Endothelial cell (in vitro differentiated cells): ENCODE results near the gene PWP2. TPM values are rescaled to one million over a fixed set of nuclear protein-coding genes. Genes with fewer than 3 reads are reported as not detected.
A peak's percentile ranks its signal among the peaks of the same experiment; 100 is the strongest.
"Not testable (repeated sequence)": the region's sequence is repeated elsewhere in the genome, so short reads cannot be mapped to it uniquely, and the experiment has no call there.

Experiments
- DNase-seq: peaks from one replicate; pipeline ENCODE4 v3.0.0; 2021; ENCODE audit warnings: low spot score
- H3K27ac Mint-ChIP-seq: one replicate; pipeline ENCODE4 v1.8.0; 2021; ENCODE audit warnings: mixed read lengths, inconsistent platforms; ENCODE audit not compliant: unreplicated experiment
- H3K27me3 Mint-ChIP-seq: one replicate; pipeline ENCODE4 v1.8.0; 2021; ENCODE audit warnings: mild to moderate bottlenecking, moderate library complexity, mixed read lengths, inconsistent platforms; ENCODE audit not compliant: unreplicated experiment
- H3K36me3 Mint-ChIP-seq: one replicate; pipeline ENCODE4 v1.8.0; 2021; ENCODE audit warnings: mild to moderate bottlenecking, low read depth, mixed read lengths, inconsistent platforms; ENCODE audit not compliant: unreplicated experiment
- H3K4me1 Mint-ChIP-seq: one replicate; pipeline ENCODE4 v1.8.0; 2021; ENCODE audit warnings: mild to moderate bottlenecking, mixed read lengths, inconsistent platforms; ENCODE audit not compliant: unreplicated experiment
- H3K4me3 Mint-ChIP-seq: one replicate; pipeline ENCODE4 v1.8.0; 2021; ENCODE audit warnings: mild to moderate bottlenecking, mixed read lengths, inconsistent platforms; ENCODE audit not compliant: unreplicated experiment
- H3K9me3 Mint-ChIP-seq: one replicate; pipeline ENCODE4 v1.8.0; 2021; ENCODE audit warnings: mixed read lengths, inconsistent platforms; ENCODE audit not compliant: unreplicated experiment
- total RNA-seq: library from RNA; stranded (reverse); fragmentation: NEBNext Ultra II Directional; extraction: Animal tissue kit (Norgen Biotek cat#: 25700); gene quantifications from one replicate; pipeline ENCODE4 v1.2.1, GENCODE V29; 2021; ENCODE audit not compliant: unreplicated experiment
- TF ChIP-seq, protein P1 (sequence below): fragments of 200-600 bp; sonication (generic); IDR thresholded peaks from one replicate; pipeline ENCODE4 v1.5.0; 2021; ENCODE audit warnings: antibody characterized with exemption; ENCODE audit not compliant: unreplicated experiment

The PWP2 gene
- total RNA-seq, 1 donor from 2014 or later: 11.0 TPM

DNA sequence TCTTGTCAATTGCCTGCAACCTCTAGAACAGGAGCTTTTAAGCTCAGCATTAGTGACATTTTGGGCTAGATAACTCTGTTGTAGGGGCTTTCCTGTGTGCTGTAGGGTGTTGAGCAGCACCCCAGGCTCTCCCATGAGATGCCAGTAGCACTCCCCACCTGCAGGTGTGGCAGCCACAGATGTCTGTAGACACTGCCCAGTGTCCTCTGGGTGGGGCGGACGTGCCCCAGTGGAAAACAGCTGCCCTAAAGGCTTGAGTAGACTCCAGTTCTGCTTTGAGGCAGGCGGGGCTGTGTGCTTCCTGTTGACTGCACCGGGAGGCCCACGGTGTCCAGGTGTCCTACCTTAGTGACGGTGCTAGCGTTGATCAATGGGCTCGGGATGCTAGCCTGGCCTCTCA is 16.9 kb upstream of the PWP2 start:
- Mint-ChIP-seq H3K27ac (no peak overlapping the region), H3K36me3 (peaks cover 38% of the 10 kb centered on the region), H3K27me3 (no peaks in the 10 kb centered on the region), H3K4me1 (no peaks in the 10 kb centered on the region), H3K9me3 (no peaks in the 10 kb centered on the region), H3K4me3 (no peak overlapping the region)
- TF ChIP-seq, protein P1, sequence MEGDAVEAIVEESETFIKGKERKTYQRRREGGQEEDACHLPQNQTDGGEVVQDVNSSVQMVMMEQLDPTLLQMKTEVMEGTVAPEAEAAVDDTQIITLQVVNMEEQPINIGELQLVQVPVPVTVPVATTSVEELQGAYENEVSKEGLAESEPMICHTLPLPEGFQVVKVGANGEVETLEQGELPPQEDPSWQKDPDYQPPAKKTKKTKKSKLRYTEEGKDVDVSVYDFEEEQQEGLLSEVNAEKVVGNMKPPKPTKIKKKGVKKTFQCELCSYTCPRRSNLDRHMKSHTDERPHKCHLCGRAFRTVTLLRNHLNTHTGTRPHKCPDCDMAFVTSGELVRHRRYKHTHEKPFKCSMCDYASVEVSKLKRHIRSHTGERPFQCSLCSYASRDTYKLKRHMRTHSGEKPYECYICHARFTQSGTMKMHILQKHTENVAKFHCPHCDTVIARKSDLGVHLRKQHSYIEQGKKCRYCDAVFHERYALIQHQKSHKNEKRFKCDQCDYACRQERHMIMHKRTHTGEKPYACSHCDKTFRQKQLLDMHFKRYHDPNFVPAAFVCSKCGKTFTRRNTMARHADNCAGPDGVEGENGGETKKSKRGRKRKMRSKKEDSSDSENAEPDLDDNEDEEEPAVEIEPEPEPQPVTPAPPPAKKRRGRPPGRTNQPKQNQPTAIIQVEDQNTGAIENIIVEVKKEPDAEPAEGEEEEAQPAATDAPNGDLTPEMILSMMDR: no peak
- DNase-seq: no peak

DNA sequence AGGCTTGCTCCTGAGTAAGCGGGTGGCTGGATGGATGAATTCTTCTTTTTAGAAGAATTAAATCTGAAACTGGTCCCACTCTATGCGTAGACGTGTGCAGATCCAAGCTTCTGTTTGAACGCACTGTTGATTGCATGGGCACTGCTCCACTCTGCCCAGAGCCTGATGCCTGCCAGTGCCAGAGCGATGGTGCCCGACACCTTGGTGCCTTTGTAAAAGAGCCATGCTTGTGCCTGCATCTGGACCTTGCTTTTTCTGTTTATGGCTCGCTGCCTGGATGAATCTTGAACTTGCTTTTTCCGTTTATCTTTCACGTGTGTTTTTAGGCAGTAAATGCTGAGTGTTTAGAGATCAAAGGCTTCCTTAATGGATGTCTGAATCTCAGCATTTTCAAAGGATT is 15.0 kb upstream of the PWP2 start:
- TF ChIP-seq, protein P1: no peak
- no peak overlapping the region for H3K27ac Mint-ChIP-seq
- DNase-seq: no peak
- H3K9me3 Mint-ChIP-seq: no peaks in the 10 kb centered on the region
- H3K4me3 Mint-ChIP-seq: no peak overlapping the region
- H3K36me3 Mint-ChIP-seq: peaks cover 30% of the 10 kb centered on the region
- no peaks in the 10 kb centered on the region for H3K4me1 Mint-ChIP-seq
- no peaks in the 10 kb centered on the region for H3K27me3 Mint-ChIP-seq

DNA sequence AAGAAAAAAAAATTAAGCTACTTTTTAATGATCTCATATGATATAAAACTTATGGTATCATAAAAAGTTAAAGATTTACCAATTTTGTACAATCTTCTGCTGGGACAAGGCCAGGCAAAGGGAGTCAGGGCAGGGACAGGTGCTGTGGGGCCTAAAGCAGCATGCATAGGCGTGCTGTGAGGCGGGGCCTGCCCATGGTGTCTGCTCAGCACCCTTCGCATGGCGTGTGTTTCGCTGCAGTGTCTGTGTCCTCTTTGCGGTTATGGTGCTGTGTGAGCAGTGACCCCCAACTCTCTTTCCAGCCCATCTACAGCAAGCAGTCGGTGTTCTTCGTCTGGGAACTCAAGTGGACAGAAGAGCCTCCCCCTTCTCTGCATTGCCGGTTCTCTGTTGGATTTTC is 13.4 kb upstream of the PWP2 start:
- no peak overlapping the region for H3K27ac Mint-ChIP-seq
- H3K9me3 Mint-ChIP-seq: no peaks in the 10 kb centered on the region
- TF ChIP-seq, protein P1: no peak
- no peaks in the 10 kb centered on the region for H3K27me3 Mint-ChIP-seq
- H3K36me3 Mint-ChIP-seq: peaks cover 18% of the 10 kb centered on the region
- no peak overlapping the region for H3K4me3 Mint-ChIP-seq
- H3K4me1 Mint-ChIP-seq: no peaks in the 10 kb centered on the region
- no peak for DNase-seq

DNA sequence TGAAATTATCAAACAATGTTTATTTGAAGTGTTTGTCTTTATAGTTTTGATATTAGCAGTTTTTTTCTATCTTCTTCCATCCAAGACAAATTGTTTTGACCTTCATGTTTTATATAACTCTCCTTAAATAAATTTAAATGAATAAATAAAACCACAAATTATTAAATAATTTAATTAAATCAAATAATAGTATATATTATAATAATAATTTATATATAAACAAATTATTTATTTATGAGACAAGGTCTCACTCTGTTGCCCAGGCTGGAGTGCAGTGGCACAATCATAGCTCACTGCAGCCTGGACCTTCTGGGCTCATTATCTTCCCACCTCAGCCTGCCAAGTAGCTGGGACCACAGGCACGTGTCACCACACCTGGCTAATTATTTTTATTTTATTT is 12.4 kb upstream of the PWP2 start:
- H3K27ac Mint-ChIP-seq: no peak overlapping the region
- DNase-seq: no peak
- no peak overlapping the region for H3K4me3 Mint-ChIP-seq
- no peaks in the 10 kb centered on the region for H3K27me3 Mint-ChIP-seq
- peaks cover 8% of the 10 kb centered on the region for H3K36me3 Mint-ChIP-seq
- TF ChIP-seq, protein P1: no peak
- no peaks in the 10 kb centered on the region for H3K9me3 Mint-ChIP-seq
- H3K4me1 Mint-ChIP-seq: no peaks in the 10 kb centered on the region

DNA sequence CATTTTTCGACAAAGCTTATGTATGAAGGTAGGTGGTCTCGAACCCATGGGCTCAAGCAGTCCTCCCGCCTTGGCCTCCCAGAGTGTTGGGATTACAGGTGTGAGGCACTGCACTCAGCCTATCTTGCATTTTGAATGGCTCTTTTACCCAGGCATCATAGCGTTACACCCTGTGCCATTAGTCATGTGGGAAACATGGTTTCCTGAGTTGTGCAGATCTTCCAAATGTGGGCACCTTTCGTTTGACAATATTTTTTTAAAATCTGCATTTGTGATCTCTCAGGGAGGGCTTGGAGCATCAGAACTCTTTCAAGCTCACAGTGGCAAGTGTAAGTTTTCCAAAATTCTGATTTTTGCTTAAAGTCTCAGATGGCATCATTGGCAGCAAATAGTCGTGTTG is 8.7 kb upstream of the PWP2 start:
- H3K4me3 Mint-ChIP-seq, H3K36me3 Mint-ChIP-seq, DNase-seq, H3K27me3 Mint-ChIP-seq, H3K9me3 Mint-ChIP-seq, H3K4me1 Mint-ChIP-seq, H3K27ac Mint-ChIP-seq: not testable (repeated sequence)

DNA sequence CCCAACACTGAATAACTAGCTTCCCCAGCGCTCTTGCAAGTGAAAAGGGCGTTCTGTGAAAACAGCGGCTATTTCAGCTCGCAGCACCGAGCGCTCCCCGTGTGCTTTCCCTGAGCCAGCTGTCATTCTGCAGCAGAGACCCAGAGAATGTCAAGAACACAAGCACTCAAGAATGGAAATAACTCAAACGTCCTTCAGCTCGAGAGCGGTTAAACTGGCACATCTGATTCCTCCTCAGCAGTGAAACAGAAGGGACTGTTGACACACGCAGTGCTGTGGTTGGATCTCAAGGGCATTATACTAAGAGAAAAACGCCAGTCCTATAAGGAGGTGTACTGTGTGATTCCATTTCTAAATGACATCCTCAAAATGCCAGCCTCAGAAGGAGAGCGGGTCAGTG is 8.2 kb upstream of the PWP2 start:
- not testable (repeated sequence) for H3K4me1 Mint-ChIP-seq, H3K4me3 Mint-ChIP-seq, H3K27ac Mint-ChIP-seq, H3K27me3 Mint-ChIP-seq, H3K36me3 Mint-ChIP-seq, H3K9me3 Mint-ChIP-seq, DNase-seq

DNA sequence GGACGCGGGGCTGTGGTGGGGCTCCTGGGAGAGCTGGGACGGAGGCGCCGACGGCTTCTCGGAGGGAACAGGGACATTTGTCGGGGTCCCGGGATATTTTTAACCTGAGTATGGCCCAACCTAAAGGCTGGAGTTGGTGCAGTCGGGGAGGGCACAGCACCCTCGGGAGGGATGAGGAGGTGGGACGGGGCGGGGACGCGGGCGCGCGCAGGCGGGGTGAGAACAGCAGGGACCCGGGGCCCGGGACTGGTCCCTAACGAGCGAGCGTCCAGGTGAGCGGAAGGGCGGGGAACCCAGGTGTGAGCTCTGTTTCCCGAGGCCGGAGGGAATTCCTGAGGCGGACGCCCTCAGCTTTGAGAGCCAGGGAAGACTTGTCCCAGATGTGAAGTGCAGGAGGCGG is 390 bp downstream of the PWP2 start:
- H3K27me3 Mint-ChIP-seq, H3K4me1 Mint-ChIP-seq, H3K27ac Mint-ChIP-seq, H3K36me3 Mint-ChIP-seq, H3K4me3 Mint-ChIP-seq, H3K9me3 Mint-ChIP-seq, DNase-seq: not testable (repeated sequence)

DNA sequence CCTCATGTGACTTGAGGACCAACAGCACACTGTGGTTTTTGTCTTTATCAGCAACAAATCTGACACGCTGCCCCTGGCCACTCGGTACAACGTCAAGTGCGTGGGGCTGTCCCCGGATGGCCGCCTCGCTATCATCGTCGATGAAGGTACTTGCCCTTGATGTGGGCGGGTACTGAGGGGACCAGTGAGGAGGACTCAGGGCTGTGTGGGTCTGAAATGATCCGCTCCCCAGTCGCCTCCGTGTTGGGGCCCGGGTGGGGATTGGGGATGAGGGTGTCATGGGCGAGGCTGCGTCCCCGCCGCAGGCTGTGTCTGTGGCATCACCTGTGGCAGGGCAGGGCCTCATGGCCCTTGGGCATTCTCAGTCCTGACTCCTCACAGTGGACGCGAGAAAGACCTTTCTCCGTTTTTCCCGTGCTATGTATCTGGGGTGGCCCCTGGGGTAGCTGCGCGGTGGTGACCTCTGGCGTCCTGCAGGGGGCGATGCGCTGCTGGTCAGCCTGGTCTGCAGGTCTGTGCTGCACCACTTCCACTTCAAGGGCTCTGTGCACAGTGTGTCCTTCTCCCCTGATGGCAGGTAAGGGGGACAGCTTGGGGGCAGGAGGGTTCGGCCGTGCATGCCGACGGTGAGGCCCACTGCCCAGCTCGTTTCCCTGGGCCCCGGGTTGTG is 6.6 kb downstream of the PWP2 start:
- peak; percentile 19 for DNase-seq
- H3K27me3 Mint-ChIP-seq, H3K9me3 Mint-ChIP-seq, H3K4me3 Mint-ChIP-seq, H3K36me3 Mint-ChIP-seq, H3K4me1 Mint-ChIP-seq, H3K27ac Mint-ChIP-seq: not testable (repeated sequence)

DNA sequence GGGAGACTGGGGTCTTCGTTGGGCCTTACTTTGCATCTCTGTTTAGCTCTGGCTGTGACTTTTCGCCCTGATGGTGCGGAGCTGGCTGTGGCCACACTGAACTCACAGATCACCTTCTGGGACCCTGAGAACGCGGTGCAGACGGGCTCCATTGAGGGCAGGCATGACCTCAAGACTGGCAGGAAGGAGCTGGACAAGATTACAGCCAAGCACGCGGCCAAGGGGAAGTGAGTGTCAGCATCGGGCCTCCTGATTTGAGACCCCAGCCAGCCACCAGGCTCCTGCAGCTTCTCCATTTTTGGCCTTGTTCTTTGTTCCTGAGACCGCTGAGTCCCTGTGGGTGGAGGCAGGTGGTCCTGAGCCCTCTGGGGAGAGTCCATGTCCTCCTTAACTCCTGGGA is 14.9 kb downstream of the PWP2 start:
- not testable (repeated sequence) for H3K36me3 Mint-ChIP-seq, H3K27me3 Mint-ChIP-seq, H3K27ac Mint-ChIP-seq, H3K4me1 Mint-ChIP-seq, DNase-seq, H3K4me3 Mint-ChIP-seq, H3K9me3 Mint-ChIP-seq
